Measurements from ENCODE around the gene VPS13C. TPM values are rescaled to one million over a fixed set of nuclear protein-coding genes. Genes with fewer than 3 reads are reported as not detected.

VPS13C gene
- total RNA-seq, 4 donors from 2014 or later = 68.2 to 165 (median 102) TPM

DNA sequence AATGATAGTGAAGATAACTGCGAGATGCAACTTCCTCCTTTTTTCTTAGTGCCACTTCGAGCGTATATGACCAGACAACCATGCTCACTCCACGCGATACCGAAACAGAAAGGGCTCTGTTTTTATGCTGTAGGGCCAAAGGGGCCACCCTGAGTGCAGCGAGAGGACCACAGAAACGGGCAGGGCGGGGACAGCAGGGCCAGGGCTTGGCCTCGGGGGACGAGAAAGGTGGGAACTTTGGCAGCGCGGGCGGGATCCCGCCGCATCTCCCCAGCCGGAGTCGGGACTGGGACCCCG lies 483 bp downstream of the VPS13C start:
- H3K9me3 ChIP-seq = no peaks in the 10 kb centered on the region
- H3K4me3 ChIP-seq = peak overlapping the region; percentile 87 to 93
- TF ChIP-seq POLR2A (IDR thresholded peaks at IDR 0.05) = no peak
- TF ChIP-seq, protein P1, sequence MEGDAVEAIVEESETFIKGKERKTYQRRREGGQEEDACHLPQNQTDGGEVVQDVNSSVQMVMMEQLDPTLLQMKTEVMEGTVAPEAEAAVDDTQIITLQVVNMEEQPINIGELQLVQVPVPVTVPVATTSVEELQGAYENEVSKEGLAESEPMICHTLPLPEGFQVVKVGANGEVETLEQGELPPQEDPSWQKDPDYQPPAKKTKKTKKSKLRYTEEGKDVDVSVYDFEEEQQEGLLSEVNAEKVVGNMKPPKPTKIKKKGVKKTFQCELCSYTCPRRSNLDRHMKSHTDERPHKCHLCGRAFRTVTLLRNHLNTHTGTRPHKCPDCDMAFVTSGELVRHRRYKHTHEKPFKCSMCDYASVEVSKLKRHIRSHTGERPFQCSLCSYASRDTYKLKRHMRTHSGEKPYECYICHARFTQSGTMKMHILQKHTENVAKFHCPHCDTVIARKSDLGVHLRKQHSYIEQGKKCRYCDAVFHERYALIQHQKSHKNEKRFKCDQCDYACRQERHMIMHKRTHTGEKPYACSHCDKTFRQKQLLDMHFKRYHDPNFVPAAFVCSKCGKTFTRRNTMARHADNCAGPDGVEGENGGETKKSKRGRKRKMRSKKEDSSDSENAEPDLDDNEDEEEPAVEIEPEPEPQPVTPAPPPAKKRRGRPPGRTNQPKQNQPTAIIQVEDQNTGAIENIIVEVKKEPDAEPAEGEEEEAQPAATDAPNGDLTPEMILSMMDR (IDR thresholded peaks at IDR 0.05) = no peak
- no peaks in the 10 kb centered on the region for H3K4me1 ChIP-seq
- H3K27me3 ChIP-seq = no peaks in the 10 kb centered on the region
- peak overlapping the region; percentile 86 to 96 for H3K27ac ChIP-seq
- peak in 1 of 2 donors; percentile 32 for DNase-seq
- H3K36me3 ChIP-seq = no peaks in the 10 kb centered on the region
- intact Hi-C loops (cut with DNase I; ENCODE audit: low total_unique reads) = no loop called here

DNA sequence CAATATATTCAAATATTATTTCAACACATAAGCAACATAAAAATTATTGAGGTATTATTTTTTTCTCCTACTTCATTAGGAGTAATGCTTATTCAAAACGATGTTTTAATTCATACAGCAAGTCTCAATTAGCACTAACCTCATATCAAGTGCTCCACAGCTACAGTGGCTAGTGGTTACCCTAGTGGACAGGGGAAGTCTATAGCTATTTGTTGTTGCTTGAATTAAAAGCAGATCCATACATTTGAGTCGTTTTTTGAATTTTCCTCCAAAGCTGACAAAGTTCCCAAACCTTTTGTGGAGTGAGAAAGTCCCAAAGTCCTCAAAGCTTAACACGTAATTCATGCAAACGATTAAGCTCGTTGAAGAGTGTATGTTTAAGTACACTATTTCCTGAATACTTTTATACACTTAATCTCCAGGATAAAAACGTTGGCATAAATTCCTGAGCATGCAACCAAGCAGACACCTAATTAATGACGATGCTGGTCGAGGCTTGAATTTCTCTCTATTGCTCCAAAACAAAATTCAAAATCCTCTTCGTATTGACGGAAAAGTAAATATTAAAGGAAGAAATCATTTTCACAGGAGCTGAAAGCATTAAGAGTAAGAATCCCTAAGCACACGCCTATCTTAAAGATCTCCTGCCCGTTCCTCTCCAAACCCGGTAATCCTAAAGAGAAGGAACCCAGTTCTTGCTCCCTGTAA lies 985 bp downstream of the VPS13C start:
- H3K4me1 ChIP-seq = no peaks in the 10 kb centered on the region
- DNase-seq = no peak
- TF ChIP-seq, protein P1 (IDR thresholded peaks at IDR 0.05) = no peak
- no peak for TF ChIP-seq POLR2A (IDR thresholded peaks at IDR 0.05)
- H3K9me3 ChIP-seq = no peaks in the 10 kb centered on the region
- H3K27me3 ChIP-seq = no peaks in the 10 kb centered on the region
- H3K4me3 ChIP-seq = peak overlapping the region; percentile 87 to 93
- H3K27ac ChIP-seq = peak overlapping the region; percentile 86 to 96
- no peaks in the 10 kb centered on the region for H3K36me3 ChIP-seq
- intact Hi-C loops (cut with DNase I; ENCODE audit: low total_unique reads) = no loop called here

- Histone ChIP-seq H3K27ac (no peak overlapping the region), H3K36me3 (no peaks in the 10 kb centered on the region), H3K4me1 (no peaks in the 10 kb centered on the region), H3K27me3 (no peaks in the 10 kb centered on the region), H3K9me3 (no peaks in the 10 kb centered on the region), H3K4me3 (no peak overlapping the region)
- intact Hi-C loops (cut with DNase I; ENCODE audit: low total_unique reads) = no loop called here
- TF ChIP-seq, protein P1 (IDR thresholded peaks at IDR 0.05) = no peak
- no peak for TF ChIP-seq POLR2A (IDR thresholded peaks at IDR 0.05)
- DNase-seq = no peak
Measured at GRCh38 chr15:62058327-62059028, 1.8 kb downstream of the VPS13C start.

- intact Hi-C loops (cut with DNase I; ENCODE audit: low total_unique reads) = no loop called here
- Histone ChIP-seq H3K9me3 (no peaks in the 10 kb centered on the region), H3K27ac (no peak overlapping the region), H3K36me3 (no peaks in the 10 kb centered on the region), H3K4me3 (no peak overlapping the region), H3K27me3 (no peaks in the 10 kb centered on the region), H3K4me1 (no peaks in the 10 kb centered on the region)
- TF ChIP-seq, protein P1 (IDR thresholded peaks at IDR 0.05) = no peak
- no peak for TF ChIP-seq POLR2A (IDR thresholded peaks at IDR 0.05)
- DNase-seq = no peak
Measured at GRCh38 chr15:62057341-62057980, 2.8 kb downstream of the VPS13C start.

- H3K4me3 ChIP-seq = no peak overlapping the region
- no peaks in the 10 kb centered on the region for H3K27me3 ChIP-seq
- no peak for DNase-seq
- no peaks in the 10 kb centered on the region for H3K9me3 ChIP-seq
- H3K4me1 ChIP-seq = no peaks in the 10 kb centered on the region
- no peak overlapping the region for H3K27ac ChIP-seq
- intact Hi-C loops (cut with DNase I; ENCODE audit: low total_unique reads) = no loop called here
- H3K36me3 ChIP-seq = no peaks in the 10 kb centered on the region
- TF ChIP-seq POLR2A (IDR thresholded peaks at IDR 0.05) = no peak
- TF ChIP-seq, protein P1 (IDR thresholded peaks at IDR 0.05) = no peak
Measured at GRCh38 chr15:62054979-62055378, 5.3 kb downstream of the VPS13C start.
